ENCODE measurements around the gene TSEN54.
A peak's percentile ranks its signal among the peaks of the same experiment; 100 is the strongest.

TSEN54 gene

GRCh38 chr17:75487351-75488070 is 28.8 kb upstream of the TSEN54 start:
- Histone ChIP-seq H3K4me2 (ENCODE audit: low read length) (peak overlapping the region; percentile 95), H3K36me3 (ENCODE audit: control insufficient read depth, low read length) (peaks cover 3% of the 10 kb centered on the region), H3K4me3 (ENCODE audit: low read length) (peak overlapping the region; percentile 71), H3K27me3 (ENCODE audit: control insufficient read depth, low read length) (no peaks in the 10 kb centered on the region), H3K9me3 (ENCODE audit: control insufficient read depth, insufficient read depth, low read length) (no peaks in the 10 kb centered on the region), H3F3A (ENCODE audit: control insufficient read depth, insufficient read depth) (no peaks in the 10 kb centered on the region), H3K79me2 (ENCODE audit: control insufficient read depth, low read length) (no peaks in the 10 kb centered on the region), H3K4me1 (ENCODE audit: control insufficient read depth, low read length) (peaks cover 28% of the 10 kb centered on the region), H4K20me1 (ENCODE audit: control insufficient read depth, insufficient read depth, low read depth, low read length) (no peaks in the 10 kb centered on the region), H3K9me2 (replicated peaks; ENCODE audit: control insufficient read depth, low read length) (no peaks in the 10 kb centered on the region), H3K27ac (ENCODE audit: low read depth, low read length) (peak overlapping the region; percentile 68)
- peak; percentile 24 for TF ChIP-seq CTCF (IDR thresholded peaks at IDR 0.05; ENCODE audit: low read depth, low read length, poor library complexity, severe bottlenecking)
- TF ChIP-seq EZH2phosphoT487 (IDR thresholded peaks at IDR 0.05; ENCODE audit: borderline replicate concordance, low read length): no peak

GRCh38 chr17:75488693-75489510 is 27.4 kb upstream of the TSEN54 start:
- no peaks in the 10 kb centered on the region for H3K9me2 ChIP-seq (replicated peaks; ENCODE audit: control insufficient read depth, low read length)
- H3K4me3 ChIP-seq (ENCODE audit: low read length): no peak overlapping the region
- H3K4me2 ChIP-seq (ENCODE audit: low read length): no peak overlapping the region
- TF ChIP-seq CTCF (IDR thresholded peaks at IDR 0.05; ENCODE audit: low read depth, low read length, poor library complexity, severe bottlenecking) (no peak), EZH2phosphoT487 (IDR thresholded peaks at IDR 0.05; ENCODE audit: borderline replicate concordance, low read length) (no peak)
- no peaks in the 10 kb centered on the region for H4K20me1 ChIP-seq (ENCODE audit: control insufficient read depth, insufficient read depth, low read depth, low read length)
- no peak overlapping the region for H3K27ac ChIP-seq (ENCODE audit: low read depth, low read length)
- peaks cover 8% of the 10 kb centered on the region for H3K36me3 ChIP-seq (ENCODE audit: control insufficient read depth, low read length)
- H3K4me1 ChIP-seq (ENCODE audit: control insufficient read depth, low read length): peaks cover 28% of the 10 kb centered on the region
- H3K9me3 ChIP-seq (ENCODE audit: control insufficient read depth, insufficient read depth, low read length): no peaks in the 10 kb centered on the region
- H3F3A ChIP-seq (ENCODE audit: control insufficient read depth, insufficient read depth): no peaks in the 10 kb centered on the region
- H3K79me2 ChIP-seq (ENCODE audit: control insufficient read depth, low read length): no peaks in the 10 kb centered on the region
- H3K27me3 ChIP-seq (ENCODE audit: control insufficient read depth, low read length): no peaks in the 10 kb centered on the region

DNA sequence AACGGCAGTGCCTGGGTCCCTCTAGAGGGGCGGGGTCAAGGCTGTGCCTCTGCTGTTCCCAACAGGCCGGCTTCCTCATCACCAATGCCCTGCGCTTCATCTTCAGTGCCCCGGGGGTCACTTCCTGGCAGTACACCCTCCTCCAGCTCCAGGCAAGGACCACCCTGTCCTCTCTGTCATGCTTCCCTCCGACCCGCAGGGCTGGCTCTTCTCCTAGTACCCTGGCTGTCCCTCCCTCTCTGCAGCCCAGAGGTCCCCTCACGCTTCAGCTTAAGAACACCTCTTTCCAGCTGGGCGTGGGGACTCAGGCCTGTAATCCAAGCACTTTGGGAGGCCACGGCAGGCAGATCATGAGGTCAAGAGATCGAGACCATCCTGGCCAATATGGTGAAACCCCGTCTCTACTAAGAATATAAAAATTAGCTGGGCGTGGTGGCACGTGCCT is 26.8 kb upstream of the TSEN54 start:
- H3K27ac ChIP-seq (ENCODE audit: low read depth, low read length): no peak overlapping the region
- no peaks in the 10 kb centered on the region for H3K79me2 ChIP-seq (ENCODE audit: control insufficient read depth, low read length)
- no peak overlapping the region for H3K4me3 ChIP-seq (ENCODE audit: low read length)
- H3K27me3 ChIP-seq (ENCODE audit: control insufficient read depth, low read length): no peaks in the 10 kb centered on the region
- H4K20me1 ChIP-seq (ENCODE audit: control insufficient read depth, insufficient read depth, low read depth, low read length): no peaks in the 10 kb centered on the region
- H3K4me2 ChIP-seq (ENCODE audit: low read length): no peak overlapping the region
- no peaks in the 10 kb centered on the region for H3K9me3 ChIP-seq (ENCODE audit: control insufficient read depth, insufficient read depth, low read length)
- no peaks in the 10 kb centered on the region for H3K9me2 ChIP-seq (replicated peaks; ENCODE audit: control insufficient read depth, low read length)
- TF ChIP-seq EZH2phosphoT487 (IDR thresholded peaks at IDR 0.05; ENCODE audit: borderline replicate concordance, low read length) (no peak), CTCF (IDR thresholded peaks at IDR 0.05; ENCODE audit: low read depth, low read length, poor library complexity, severe bottlenecking) (no peak)
- H3K36me3 ChIP-seq (ENCODE audit: control insufficient read depth, low read length): peaks cover 8% of the 10 kb centered on the region
- peaks cover 28% of the 10 kb centered on the region for H3K4me1 ChIP-seq (ENCODE audit: control insufficient read depth, low read length)
- no peaks in the 10 kb centered on the region for H3F3A ChIP-seq (ENCODE audit: control insufficient read depth, insufficient read depth)
